HepG2 (cell line): Measurements from ENCODE around the gene PAGE2B. TPM values are rescaled to one million over a fixed set of nuclear protein-coding genes. Genes with fewer than 3 reads are reported as not detected.
A peak's percentile ranks its signal among the peaks of the same experiment; 100 is the strongest.
"Not testable (repeated sequence)": the region's sequence is repeated elsewhere in the genome, so short reads cannot be mapped to it uniquely, and the experiment has no call there.

Source experiments
- ATAC-seq: fragments of 200-7000 bp; cut with Tn5 transposase; 3 replicates; pipeline ENCODE4 v1.9.1; 2020; ENCODE audit warnings: mild to moderate bottlenecking, moderate library complexity
- BruUV-seq: library from RNA; stranded (reverse); fragments of 400-500 nt; replicated peaks from 2 replicates; lab custom pipeline; 2021; lab: Mats Ljungman, UMichigan
- CTCF ChIA-PET: fragments of 300-600 bp; formaldehyde crosslinking; extraction: SDS; loops from one replicate; lab custom pipeline; 2021; ENCODE audit warnings: low total read pairs, inconsistent platforms, low intra/inter-chr PET ratio; lab: Yijun Ruan, JAX
- POLR2A ChIA-PET: fragments of 350-600 bp; sonication (Branson Sonifier 250); formaldehyde crosslinking; loops from one replicate; lab custom pipeline; 2020; ENCODE audit warnings: antibody characterized with exemption, inconsistent platforms; lab: Yijun Ruan, JAX
- DNase-seq: peaks from one replicate; pipeline ENCODE4 v3.0.0-alpha.2; 2015; ENCODE audit warnings: low spot score
- FAIRE-seq: peaks from 3 replicates; lab custom pipeline; 2011; peaks lifted over from hg19 to GRCh38; lab: Jason Lieb, UNC
- H2AFZ ChIP-seq: one replicate; pipeline ENCODE4 v1.6.1; 2011; ENCODE audit warnings: low read length, inconsistent platforms
- H3K27ac ChIP-seq: fragments of 300-600 bp; 3 replicates; pipeline ENCODE4 v1.8.0; 2011; ENCODE audit warnings: mixed run types, mild to moderate bottlenecking, mixed read lengths, low read length, inconsistent platforms; ENCODE audit not compliant: insufficient read depth; ENCODE audit errors: extremely low read length
- H3K27me3 ChIP-seq, 2 experiments: fragments of 200-600 bp in 1 of 2; 2 replicates in 1 of 2; 3 replicates in 1 of 2; pipeline versions ENCODE4 v1.6.0 to v1.8.0; 2011; ENCODE audit warnings: low read length in 2 of 2, mild to moderate bottlenecking in 2 of 2, moderate library complexity in 2 of 2, inconsistent platforms in 1 of 2; ENCODE audit not compliant: insufficient read depth in 2 of 2, control insufficient read depth in 1 of 2
- H3K36me3 ChIP-seq, 2 experiments: fragments of 200-600 bp in 1 of 2; replicated peaks in 1 of 2; 2 replicates in 1 of 2; 3 replicates in 1 of 2; pipeline versions ENCODE4 v1.5.1 to v1.8.0; 2011; ENCODE audit warnings: low read length in 2 of 2, inconsistent platforms in 1 of 2; ENCODE audit not compliant: insufficient read depth in 2 of 2, control insufficient read depth in 1 of 2
- H3K4me1 ChIP-seq: 2 replicates; pipeline ENCODE4 v1.5.1; 2012; ENCODE audit warnings: low read length, inconsistent platforms; ENCODE audit not compliant: insufficient read depth
- H3K4me2 ChIP-seq: 2 replicates; pipeline ENCODE4 v1.6.0; 2011; ENCODE audit warnings: low read depth, low read length, inconsistent platforms
- H3K4me3 ChIP-seq, 3 experiments: fragments of 200-600 bp in 1 of 3; sonication (generic), shearing (Covaris generic) in 1 of 3; replicated peaks in 1 of 3; 2 replicates each; pipeline ENCODE4 v1.5.1; 2011 to 2016; ENCODE audit warnings: low read length in 3 of 3, inconsistent platforms in 2 of 3, low read depth in 2 of 3, mild to moderate bottlenecking in 2 of 3, control low read depth in 1 of 3, mixed read lengths in 1 of 3; ENCODE audit not compliant: insufficient read depth in 1 of 3
- H3K79me2 ChIP-seq: one replicate; pipeline ENCODE4 v1.6.1; 2011; ENCODE audit warnings: low read length, inconsistent platforms; ENCODE audit not compliant: insufficient read depth
- H3K9ac ChIP-seq: 2 replicates; pipeline ENCODE4 v1.6.0; 2011; ENCODE audit warnings: mild to moderate bottlenecking, low read depth, low read length, inconsistent platforms; ENCODE audit not compliant: insufficient read depth
- H3K9me3 ChIP-seq: 2 replicates; pipeline ENCODE4 v1.5.1; 2012; ENCODE audit warnings: mild to moderate bottlenecking, low read length
- H4K20me1 ChIP-seq: 2 replicates; pipeline ENCODE4 v1.6.0; 2011; ENCODE audit warnings: inconsistent platforms, mild to moderate bottlenecking, low read length, moderate library complexity; ENCODE audit not compliant: insufficient read depth
- AHDC1 ChIP-seq: sonication (generic); formaldehyde crosslinking; IDR thresholded peaks from 2 replicates; pipeline ENCODE4 v1.5.1; 2020; ENCODE audit warnings: mild to moderate bottlenecking, missing genetic modification reagents, borderline replicate concordance
- GTF3A ChIP-seq: sonication (generic); formaldehyde crosslinking; conservative IDR thresholded peaks from 2 replicates; pipeline ENCODE4 v1.4.0; 2020; ENCODE audit warnings: mild to moderate bottlenecking, missing genetic modification reagents
- HCFC1 ChIP-seq: fragments of 150-350 bp; IDR thresholded peaks from 2 replicates; pipeline ENCODE4 v1.6.1; 2014; ENCODE audit warnings: low read depth, low read length
- PAXIP1 ChIP-seq: sonication (generic); formaldehyde crosslinking; conservative IDR thresholded peaks from 2 replicates; pipeline ENCODE4 v1.4.0; 2020; ENCODE audit warnings: mild to moderate bottlenecking, missing genetic modification reagents, moderate library complexity
- PBX2 ChIP-seq: IDR thresholded peaks from 2 replicates; pipeline ENCODE4 v1.6.1; 2016; ENCODE audit warnings: control low read depth
- RARA ChIP-seq: IDR thresholded peaks from 2 replicates; pipeline ENCODE4 v1.6.1; 2016; ENCODE audit warnings: missing genetic modification reagents, missing compliant biosample characterization
- ZC3H13 ChIP-seq: sonication (generic); formaldehyde crosslinking; IDR thresholded peaks from 2 replicates; pipeline ENCODE4 v1.8.1; 2023; ENCODE audit warnings: mild to moderate bottlenecking, missing genetic modification reagents, moderate library complexity
- ZNF737 ChIP-seq: sonication (generic); formaldehyde crosslinking; IDR thresholded peaks from 2 replicates; pipeline ENCODE4 v1.5.0; 2020; ENCODE audit warnings: missing genetic modification reagents, mild to moderate bottlenecking, borderline replicate concordance
- ZNF850 ChIP-seq: sonication (generic); formaldehyde crosslinking; conservative IDR thresholded peaks from 2 replicates; pipeline ENCODE4 v1.9.0; 2021; ENCODE audit warnings: mild to moderate bottlenecking, missing genetic modification reagents
- WGBS: methylation state at CpG from one replicate; pipeline ENCODE4 v1.1.6; 2017; ENCODE audit warnings: low lambda C conversion rate; 5-methylcytosine and 5-hydroxymethylcytosine counted together
- in situ Hi-C: cut with HindIII; loops from 2 replicates; pipeline ENCODE4 v1.10.0; 2017; ENCODE audit warnings: low pct_unique_long_range_greater_than_20kb; ENCODE audit not compliant: extremely low pct_ligation_motif_present
- intact Hi-C: fragments of 100-400 bp; cut with micrococcal nuclease; formaldehyde crosslinking; loops from one replicate; pipeline ENCODE4 v1.10.0; 2022; ENCODE audit not compliant: unreplicated experiment
- polyA plus RNA-seq, 8 experiments: library from polyadenylated mRNA; depleted of rRNA in 3 of 8; stranded (reverse) in 7 of 8; unstranded in 1 of 8; fragments of >200 nt; fragmentation: Illumina TruSeq in 4 of 8; extraction: Trizol in 4 of 8; gene quantifications; 2 replicates each; pipeline versions ENCODE4 v1.2.1 to v1.2.3, GENCODE V29; 2011 to 2016; ENCODE audit warnings: low read depth in 4 of 8, missing spikeins in 1 of 8, mixed read lengths in 1 of 8; ENCODE audit not compliant: insufficient read depth in 1 of 8
- total RNA-seq, 5 experiments: library from RNA; depleted of rRNA; stranded (reverse); fragments of >200 nt; fragmentation: Illumina TruSeq; extraction: Trizol; gene quantifications; 2 replicates each; pipeline ENCODE4 v1.2.3, GENCODE V29; 2016; ENCODE audit warnings: low read depth in 1 of 5

The PAGE2B gene
- total and polyA plus RNA-seq, 2 of the 13 experiments (the other 11 are each of a cell fraction or from before 2014, with no cell fraction given), result 0.57 TPM; not detected in 1

- peak; percentile 68 for TF ChIP-seq PAXIP1 (CRISPR knock-in tag)
- peak; percentile 65 for TF ChIP-seq RARA
- TF ChIP-seq PBX2, result no peak
- no peak for TF ChIP-seq ZNF850
- TF ChIP-seq HCFC1, result no peak
- TF ChIP-seq AHDC1 (CRISPR knock-in tag), result peak; percentile 21; the same call in 1 of the 2 replicates
- no peak for TF ChIP-seq ZC3H13 (CRISPR knock-in tag)
- no peak for TF ChIP-seq GTF3A (CRISPR knock-in tag)
- TF ChIP-seq ZNF737 (CRISPR knock-in tag), result no peak
Observed at GRCh38 chrX:55111578-55112254, 36.9 kb downstream of the PAGE2B start (continued).

- ATAC-seq, H3K4me1 ChIP-seq, H3K36me3 ChIP-seq, H3K79me2 ChIP-seq, H3K27ac ChIP-seq, BruUV-seq, H2AFZ ChIP-seq, intact Hi-C loops, H3K4me2 ChIP-seq, H3K4me3 ChIP-seq, H3K9me3 ChIP-seq, FAIRE-seq, DNase-seq, H4K20me1 ChIP-seq, in situ Hi-C loops, POLR2A ChIA-PET, CTCF ChIA-PET, H3K27me3 ChIP-seq, H3K9ac ChIP-seq: not testable (repeated sequence)
- WGBS, result 10% methylated on average over 6 of the region's 7 CpGs
Observed at GRCh38 chrX:55116589-55116988, 41.8 kb downstream of the PAGE2B start.
